NCI-H1694 treated with DMSO at 0.1 percent for 48 hours (cell line): ENCODE data around the gene GSX1.
"Not testable (repeated sequence)": the region's sequence is repeated elsewhere in the genome, so short reads cannot be mapped to it uniquely, and the experiment has no call there.

Experiments used
- DNase-seq: peaks from one replicate; lab custom pipeline; 2025; lab: John Stamatoyannopoulos, UW

The GSX1 gene

DNA sequence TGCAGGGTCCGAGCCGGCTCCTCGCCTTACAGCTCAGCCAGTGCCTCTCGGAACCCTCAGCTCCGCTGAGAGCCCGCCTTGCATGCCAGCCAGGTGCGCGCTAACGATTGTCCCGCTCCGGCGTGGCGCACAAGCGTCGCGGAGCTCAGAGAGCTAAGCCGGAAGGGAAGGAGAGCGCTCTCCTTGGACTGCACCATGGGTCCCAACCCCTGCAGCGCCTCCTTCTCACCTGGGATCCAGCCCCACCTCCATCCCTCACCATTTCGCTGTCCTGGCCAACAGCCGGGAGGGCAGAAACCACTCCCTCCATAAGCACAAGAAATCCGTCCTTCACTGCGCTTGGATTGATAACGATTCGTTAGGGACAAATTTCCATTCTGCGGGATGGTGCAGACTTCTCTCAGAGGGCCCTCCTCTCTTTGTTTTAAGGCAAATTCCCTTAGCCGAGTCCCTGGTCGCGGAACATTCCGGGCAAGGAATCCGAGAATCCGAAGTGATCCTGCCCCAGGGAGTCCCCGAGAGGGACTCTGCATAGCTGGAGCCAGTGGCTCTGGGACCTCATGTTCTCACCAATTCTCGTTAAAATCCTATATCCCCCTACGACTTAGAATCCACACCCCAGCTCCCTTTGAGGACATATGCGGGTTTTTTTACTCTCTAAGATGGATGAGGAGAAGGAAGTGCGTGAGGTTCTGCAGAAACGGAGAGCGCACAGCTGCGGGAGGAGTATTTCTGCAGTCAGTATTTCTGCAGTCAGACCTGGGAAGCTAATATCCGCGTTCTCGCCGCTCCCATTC, 2.8 kb downstream of the GSX1 start:
- no peak for DNase-seq

DNA sequence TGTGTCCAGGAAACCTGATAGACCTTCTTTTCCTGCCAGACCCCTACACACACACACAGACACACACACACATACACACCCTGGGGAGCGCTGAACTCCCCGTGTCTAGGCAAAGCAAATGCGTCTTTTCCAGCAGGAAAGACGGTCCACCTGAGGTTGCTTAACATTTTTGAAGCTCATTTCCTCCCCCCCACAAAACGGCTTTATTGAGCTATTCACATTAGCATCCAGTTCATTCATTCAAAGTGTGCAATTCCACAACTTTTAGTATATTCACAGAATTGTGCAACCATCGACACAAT, 3.4 kb downstream of the GSX1 start:
- DNase-seq = no peak

DNA sequence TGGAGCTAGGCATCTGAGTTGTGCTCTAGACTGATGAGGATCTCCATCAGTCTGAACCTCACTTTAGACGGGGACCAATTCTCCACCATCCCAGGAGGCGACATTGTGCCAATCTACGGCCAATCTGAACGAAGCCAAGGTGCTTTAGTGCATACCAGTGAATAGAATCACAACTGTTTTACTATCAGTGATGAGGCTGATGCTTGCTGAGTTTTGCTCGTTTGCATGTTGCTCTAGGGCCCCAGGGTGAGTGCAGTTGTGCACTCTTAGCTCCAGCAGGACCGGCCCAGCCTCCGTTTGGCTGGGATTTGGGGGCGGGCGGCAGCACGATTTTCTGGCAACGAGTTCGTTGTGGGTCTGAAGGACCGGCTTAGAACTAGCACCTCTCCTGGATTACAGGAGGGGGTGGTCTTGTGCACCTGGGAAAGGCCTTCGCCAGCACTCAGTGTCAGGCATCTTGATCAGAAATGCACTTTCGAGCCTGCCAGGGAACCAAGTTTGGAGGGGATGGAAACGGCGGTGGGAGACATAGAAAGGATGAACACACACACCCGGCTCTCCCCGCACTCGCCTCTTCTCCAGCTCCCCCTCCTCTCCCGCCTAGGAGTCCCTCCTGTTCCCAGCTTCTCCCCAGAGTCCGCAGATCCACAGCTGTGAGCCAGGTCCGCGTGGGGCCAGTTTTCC, 4.4 kb downstream of the GSX1 start:
- no peak for DNase-seq

DNA sequence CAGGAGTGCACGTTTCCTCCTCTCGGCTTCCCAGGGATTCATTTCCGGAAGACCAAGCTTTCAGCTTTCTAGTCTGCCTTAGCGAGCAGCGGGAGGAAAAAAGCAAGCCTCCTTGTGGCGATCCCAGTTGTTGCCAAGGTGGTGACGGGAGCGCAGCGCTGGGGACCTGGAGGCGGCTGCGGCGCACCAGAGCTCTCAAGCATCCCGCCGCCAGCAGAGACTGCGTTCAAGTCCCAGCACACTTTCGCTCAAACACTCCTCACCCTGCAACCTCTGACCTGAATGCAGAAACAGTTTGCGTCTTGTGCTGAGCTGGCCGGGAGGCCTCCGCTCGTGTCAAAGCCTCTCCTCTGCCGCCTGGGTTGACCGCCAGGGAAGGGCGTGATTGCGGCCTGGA, 4.9 kb downstream of the GSX1 start:
- DNase-seq = no peak

DNA sequence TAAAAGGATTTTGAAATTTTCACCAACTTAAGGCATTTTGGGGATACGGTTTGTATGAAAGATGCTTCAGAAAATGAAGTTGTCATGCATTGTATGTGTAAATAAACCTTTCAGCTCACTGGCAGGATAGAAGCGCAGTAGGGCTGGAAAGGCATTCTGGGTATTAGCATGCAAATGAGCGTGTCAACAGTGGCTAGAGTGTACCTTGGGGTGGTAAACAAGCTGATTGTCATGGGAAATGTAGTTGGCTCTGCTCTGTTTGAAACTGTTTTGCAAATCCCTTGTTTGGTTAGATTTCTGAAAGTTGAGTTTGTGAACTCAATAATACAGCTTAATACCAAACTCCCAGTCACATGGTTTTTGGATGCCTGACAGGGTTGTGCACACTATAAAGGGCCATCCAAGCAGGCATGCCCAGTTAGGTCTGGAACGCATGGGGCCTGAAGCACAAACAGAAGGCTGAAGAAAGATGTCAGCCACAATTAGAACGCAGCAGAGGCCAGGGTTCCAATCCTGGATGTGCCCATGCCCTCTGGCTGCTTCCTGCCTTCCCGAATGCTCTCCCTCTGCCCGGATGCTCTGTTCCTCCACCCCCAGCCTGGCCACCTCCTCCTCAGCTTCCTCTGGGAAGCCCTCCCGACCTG, 14.6 kb downstream of the GSX1 start:
- no peak for DNase-seq

DNA sequence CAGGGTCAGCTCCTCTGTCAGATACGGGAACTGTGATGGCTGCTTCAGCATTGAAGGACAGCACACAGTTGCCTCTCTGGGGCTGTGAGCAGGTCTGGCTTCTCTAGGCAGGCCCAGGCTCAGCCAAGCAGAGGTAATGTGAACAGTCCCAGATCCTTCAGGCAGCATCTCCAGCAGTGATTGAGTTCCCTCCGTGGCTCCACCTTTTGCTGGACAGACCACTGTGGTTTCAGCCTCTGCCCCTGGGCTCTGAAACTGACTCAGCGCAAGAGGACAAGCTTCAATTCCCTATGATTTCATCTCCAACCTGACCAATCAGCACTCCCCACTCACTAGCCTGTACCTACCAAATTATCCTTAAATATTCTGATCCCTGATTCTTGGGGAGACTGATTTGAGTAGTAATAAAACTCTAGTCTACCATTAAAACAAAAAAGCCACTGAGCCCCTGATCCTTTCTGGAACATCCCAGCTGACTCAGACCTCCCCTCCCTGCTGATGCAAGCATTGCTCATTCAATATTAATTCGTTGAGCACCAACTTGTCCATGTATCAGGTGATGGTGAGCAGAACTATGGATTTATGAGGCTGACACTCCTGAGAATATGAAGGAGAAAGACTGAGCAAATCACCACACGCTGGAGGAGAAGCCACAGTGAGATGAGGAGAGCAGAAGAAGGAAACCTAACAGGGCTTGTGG, 16.7 kb downstream of the GSX1 start:
- no peak for DNase-seq

DNA sequence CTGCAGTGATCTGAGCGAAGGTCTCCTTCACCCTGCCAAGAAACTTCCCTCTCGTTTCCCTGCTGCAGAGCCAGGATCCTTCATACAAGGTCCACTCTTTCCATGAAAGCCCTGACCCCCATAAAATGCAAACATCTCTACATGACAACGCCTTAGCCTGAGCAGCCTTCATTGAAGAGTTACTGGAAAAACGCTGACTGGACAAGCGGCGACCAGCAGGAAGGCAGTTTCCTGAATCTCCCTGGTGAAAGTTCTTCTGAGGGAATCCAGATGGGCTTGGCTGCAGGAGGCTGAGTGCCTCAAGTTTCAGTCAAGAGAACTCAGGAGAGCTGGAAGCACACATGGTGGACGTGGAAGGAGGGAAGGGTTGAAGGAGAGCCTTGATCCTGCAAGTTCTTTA, 17.7 kb downstream of the GSX1 start:
- no peak for DNase-seq

DNA sequence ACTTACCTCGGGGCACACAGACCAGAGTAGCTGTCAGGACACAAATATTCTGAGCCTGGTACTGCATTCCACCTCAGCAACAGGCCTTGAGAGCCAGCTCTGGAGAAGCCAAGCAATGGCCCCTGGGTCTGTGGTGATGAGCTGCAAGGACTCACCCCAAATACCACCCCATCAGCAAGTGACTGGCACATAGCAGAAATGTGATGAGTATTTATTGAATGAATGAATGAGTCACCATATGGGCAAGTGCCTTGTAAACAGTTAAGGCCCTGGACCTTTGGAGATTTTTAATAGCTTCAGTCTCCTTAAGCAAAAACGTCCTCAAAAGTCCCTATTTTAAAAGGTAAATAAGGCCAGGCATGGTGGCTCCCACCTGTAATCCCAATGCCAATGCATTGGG, 18.2 kb downstream of the GSX1 start:
- DNase-seq = no peak

DNA sequence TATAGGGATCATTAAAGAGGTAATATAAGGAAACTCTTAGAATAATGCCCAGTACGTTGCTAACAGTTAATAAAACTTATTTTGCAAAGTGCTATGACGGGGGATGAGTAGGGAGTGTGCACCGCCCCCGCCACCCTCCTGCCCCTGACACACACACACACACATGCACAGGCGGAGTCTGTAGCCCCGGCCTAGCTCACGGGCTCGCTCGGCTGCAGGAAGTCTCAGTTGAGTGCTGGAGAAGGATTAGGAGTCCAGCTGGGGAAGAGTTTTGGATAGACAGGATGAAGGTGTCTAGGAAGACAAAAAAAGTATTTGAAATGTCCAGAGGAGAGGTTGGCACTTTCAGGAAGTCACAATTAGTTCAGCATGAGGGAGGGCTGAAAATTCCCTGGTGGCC, 21.5 kb downstream of the GSX1 start:
- no peak for DNase-seq

DNA sequence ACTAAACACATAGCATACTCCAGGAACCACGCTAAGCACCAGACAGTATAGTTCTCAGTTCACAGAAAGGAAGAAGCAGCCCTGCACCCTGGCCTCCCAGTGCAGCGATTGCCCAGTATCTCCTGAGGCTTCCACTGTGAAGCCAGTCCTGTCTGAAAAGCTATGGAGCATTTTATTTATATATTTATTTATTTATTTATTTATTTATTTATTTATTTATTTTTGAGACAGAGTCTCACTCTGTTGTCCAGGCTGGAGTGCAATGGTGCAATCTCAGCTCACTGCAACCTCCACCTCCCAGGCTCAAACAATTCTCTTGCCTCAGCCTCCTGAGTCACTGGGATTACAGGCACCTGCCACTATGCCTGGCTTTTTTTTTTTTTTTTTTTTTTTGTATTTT, 25.5 kb downstream of the GSX1 start:
- not testable (repeated sequence) for DNase-seq

DNA sequence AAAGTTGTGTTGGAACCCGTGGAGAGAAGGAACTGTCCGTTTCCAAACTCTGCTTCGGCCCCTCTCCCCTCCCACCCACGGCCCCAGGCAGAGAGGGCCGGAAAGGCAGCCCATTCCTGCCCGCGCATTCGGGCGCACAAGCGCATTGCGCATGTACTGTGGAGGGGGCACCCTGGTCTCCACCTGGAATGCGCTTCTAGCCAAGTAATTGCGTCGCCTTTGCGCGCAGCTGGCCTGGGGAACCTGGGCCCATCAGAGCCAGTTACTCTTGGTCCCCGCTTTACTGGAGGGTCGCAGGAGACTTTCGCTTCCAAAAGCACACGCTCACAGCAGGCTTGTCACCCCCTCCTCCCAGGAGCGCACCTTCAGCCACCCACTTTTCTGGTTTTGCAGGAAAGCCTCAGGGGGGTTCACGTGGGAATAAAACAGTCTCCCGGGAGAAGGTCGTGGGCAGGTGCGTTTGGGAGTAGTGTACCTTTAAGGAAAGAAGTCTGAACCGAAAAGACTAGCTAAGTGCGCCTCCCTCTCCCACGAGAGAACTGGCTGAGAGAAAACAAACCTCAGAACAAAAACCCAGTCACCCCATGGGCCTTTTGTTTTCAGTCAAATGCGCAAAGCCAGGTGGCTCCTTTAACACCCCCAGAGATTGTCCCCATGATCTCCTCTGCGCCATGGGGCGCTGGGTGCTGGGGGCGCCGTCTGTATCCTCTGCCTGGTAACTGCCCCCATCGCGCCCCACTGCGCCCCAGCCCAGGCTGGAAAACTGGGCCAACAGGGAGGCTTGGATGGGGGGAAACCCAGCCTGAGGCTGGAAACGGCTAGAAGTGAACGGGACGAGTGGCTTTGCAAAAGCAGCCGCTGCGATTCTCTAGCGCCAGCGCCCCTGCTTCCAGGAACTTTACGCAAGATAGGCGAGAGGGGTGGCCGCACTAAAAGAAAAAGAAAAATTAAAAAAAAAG, 28.5 kb downstream of the GSX1 start:
- DNase-seq = no peak

DNA sequence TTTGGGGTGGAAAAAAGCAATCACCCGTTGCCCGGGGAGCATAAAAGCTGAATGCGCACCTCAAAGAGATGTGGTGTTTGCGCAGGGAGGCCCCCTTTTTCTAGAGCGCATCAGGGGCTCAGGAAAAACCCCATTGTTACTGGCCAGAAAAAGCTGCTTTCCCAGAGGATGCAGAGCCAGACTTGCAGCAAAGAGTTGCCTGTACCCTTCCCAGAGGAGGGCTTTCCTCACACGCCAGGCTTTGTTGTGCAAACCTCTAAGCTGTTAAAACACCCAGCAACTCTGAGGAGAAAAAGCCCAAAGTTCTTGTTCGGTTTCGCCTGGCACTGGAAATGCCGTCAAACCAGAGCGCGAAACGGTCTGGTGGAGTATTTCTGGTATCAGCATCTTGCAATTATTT, 29.3 kb downstream of the GSX1 start:
- DNase-seq = no peak

DNA sequence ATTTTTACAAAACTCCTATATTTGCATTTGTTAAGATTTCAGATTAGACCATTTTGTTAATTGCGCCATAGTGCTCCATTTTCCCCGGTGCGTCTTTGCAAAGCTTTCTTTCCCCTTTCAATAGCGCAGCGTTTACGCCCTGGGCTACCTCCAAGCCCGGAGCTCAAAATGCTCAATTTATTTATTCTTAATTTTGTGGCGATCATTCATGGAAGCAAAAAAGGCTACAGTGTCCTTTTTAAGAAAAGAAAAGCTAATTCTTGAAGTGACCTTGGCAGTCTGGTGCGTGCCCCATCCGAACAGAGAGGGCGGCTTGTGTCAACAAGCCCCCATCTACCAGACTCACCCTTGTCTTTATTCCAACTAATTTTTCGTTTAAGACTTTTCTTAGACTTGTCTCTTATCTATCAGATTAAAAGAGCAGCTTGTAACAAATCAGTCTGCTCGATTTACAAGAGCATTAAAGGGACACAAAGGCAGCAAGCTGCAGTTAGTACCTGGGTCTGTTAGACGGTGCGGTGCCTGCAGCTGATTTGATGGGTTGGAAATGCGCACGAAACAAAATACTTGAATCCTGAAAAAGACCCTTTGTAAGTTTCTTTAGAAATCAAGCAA, 30.1 kb downstream of the GSX1 start:
- no peak for DNase-seq

DNA sequence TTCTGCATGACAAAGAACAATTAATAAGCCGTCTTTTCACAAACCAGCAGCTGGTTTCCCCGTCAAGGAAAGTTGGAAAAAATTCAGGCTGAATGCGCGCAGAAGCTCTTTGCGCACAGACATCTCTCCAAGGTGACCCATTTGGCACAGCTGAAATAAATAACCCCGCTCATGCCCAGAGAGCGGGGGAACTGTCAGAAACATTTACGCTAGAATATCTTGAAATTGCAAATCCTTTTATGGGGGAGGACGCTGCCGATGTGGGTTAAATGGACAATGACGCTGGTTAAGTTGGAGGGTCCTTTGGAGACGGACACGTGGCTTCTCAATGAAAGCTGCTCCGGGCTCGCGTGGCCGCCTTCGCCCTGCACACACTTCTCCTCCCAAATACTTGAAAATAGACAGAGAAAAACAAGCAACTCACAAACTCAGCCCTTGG, 30.6 kb downstream of the GSX1 start:
- no peak for DNase-seq

DNA sequence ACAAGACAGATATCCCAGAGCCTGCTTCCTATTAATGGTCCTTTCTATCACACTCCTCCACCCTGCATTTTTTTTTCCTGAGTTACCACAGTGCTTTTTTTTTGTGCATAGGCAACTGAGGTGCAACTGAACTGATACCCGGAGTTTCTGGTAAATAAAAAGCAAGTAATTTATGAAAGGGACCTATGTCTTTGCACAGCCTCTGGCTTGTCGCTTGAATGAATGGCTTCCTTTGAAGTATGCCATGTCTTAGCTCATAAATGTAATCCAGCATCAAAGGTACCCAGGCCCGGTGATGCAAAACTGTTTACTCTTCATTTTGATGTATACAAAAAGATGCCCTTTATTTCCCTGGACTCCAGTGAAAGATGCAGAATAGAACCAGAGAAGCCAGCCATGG, 31.8 kb downstream of the GSX1 start:
- no peak for DNase-seq

DNA sequence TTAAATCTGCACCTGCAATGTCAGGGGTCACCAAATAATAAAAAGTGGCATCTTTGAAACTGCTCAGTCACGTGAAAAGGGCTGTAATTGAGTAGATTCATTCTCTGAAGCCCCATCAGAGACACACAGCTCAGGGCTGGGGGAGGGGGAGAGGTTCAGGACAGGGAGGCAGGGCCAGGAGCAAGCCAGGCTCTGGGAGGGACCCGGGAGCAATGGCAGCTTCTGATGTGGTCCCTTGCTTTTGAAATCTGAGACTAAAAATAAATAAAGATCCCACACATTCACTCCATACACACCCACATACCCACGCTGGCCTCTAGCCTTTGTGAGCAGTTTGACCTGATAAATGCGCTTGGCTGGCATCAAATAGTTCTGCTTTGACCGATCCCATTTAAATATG, 32.8 kb downstream of the GSX1 start:
- no peak for DNase-seq

DNA sequence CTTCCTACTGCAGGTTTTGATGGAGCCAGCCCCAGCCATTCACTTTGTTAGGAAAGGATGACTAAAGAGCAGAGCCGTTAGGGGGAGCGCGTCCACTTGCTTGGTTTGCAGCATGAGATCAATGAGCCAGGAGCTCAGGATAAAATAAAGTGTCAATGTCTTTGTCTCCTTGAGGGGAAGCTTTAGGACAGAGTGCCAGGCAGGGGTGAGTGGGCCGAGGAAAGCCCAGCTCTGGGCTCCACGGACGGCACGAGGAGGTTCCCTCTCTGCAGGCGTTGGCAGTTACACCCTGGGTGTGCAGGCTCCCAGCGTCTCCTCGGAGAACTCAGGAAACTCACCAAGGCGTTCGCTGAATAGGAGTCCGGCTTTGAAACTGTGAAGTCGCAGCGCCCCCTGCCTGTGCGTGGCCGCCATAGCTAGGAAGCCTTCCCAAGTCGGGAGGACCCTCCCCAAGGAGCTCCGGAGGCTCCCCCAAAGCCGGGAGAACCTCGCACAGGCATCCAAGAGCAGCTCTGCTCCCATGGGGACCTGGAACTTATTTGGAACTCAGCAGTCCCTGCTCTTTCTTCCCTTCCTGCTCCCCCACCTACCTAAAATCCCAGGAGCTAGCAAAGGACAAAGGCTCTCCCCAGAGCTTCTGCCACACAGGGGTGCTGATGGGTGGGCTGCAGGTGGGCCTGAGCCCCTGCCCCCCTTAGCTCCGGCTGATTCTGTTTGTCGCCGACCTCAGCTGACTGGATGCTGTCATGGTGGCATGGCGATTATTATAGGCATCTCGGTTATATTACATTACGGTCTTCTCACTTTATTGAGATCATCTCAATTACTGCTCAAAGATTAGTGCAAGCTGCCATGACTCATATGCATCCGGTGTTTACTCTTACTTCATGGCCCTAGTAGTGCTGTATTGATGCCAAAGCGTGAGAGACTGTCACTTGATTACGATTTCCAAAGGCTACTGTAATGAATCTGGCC, 34.4 kb downstream of the GSX1 start:
- peak; percentile 83 for DNase-seq

DNA sequence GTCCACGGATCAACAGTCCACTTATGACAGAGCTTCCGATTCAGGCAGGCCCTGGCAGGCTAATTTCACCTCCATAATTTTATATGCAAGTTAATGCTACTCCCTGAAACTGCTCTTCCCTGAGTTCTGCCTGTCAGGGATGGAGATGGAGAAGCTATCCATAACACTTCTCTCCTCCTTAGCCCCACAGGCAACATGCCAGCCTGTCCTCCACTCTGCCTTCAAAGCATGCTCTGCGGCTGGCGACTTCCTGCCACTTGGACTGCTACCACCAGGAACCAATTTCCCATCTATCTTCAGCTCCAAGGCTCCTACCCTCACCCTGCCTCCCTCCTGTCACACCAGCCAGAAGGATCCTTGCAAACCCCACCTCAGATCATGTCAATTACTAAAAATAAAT, 35.4 kb downstream of the GSX1 start:
- DNase-seq = no peak

DNA sequence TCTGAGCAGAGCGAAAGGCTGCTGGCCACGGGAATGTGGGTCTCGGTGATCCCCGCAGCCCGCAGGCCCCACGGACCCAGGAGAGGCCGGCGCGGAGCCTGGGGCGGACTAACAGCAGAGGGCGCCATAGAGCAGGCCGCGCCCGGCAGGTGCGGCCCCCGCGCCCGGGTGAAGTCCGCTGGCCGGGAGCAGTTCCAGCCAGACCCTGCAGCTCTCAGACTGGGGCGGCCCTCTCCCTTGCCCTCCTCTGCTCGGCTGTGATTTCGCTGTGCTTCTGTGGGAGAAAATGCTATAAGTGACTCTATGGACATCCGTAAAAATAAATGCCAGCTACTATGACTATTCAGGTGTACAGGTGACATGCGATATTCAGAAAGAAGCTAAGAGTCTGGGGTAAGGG, 37.7 kb downstream of the GSX1 start:
- DNase-seq = no peak

DNA sequence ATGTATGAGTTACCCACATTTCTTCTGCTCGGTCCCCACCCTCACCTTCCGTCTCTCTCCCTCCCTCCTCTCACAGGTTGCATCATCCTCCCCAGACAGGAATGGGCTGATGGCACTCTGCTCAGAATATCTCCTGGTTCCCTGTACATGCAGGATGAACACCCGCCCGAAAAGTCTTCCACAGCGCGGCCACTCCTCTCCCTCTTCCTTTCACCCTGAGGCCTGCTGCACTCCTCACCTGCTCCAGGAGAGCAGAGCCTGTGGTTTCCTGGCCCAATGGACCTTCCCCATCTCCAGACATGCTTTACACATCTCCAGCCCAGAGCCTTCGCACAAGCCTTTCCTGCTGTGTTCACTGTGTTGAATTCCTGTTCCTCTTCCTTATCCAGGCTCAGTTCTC, 40.9 kb downstream of the GSX1 start:
- DNase-seq = no peak
